GM21526 (cell line): ENCODE measurements around the gene ESRRB.

Source experiments
- ATAC-seq: cut with Tn5 transposase; IDR thresholded peaks from one replicate; pipeline ENCODE4 v1.9.1; 2021; ENCODE audit warnings: moderate library complexity; ENCODE audit not compliant: unreplicated experiment, low FRiP score

The ESRRB gene

DNA sequence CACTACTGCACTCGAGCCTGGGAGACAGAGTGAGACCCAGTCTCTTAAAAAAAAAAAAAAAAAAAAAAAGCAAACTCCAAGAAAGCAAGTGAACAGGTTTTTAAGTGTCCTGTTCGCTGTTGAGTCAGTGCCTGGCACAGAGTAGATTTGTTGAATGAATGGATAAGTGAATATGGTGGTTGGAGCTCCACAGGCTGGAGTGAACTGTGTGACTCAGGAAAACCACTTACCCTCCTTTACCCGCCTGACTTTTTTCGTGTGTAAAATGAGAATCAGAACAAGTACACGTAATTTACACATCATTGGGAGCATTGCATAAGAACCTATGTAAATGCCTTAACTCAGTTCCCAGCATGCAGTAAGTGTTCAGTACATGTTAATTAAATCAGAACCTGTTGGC is 24.0 kb upstream of the ESRRB start:
- ATAC-seq: no peak

DNA sequence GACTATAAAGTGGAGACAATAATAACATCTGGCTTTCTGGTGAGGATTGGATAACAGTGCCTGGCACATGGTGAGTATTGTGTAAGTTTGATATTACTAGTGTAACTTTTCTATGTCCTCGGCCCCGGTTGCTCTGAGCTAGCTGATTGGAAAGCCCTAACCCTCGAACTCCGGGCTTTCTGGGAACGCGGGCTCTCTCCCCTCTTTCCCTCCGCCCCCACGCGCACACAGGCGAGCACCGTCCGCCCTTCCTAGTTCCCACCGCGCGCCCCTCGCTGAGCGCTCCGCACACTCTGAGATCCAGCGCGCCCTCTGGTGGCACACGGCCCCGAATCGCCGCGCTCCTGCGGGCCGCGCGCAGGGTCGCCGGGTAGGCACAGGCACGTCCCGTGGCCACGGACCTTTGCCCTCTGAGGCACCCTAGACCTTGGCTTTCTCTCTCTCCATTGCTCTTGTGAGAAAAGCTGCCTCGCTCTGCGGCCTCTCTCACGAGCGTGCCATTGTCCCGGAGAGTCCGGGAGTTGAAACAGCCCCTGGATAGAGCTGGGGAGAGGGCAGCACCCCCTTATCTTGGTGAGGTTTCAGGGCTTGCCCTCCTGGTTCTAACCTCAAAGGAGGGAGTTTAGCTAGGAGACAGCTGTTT is 23.2 kb upstream of the ESRRB start:
- ATAC-seq: no peak

DNA sequence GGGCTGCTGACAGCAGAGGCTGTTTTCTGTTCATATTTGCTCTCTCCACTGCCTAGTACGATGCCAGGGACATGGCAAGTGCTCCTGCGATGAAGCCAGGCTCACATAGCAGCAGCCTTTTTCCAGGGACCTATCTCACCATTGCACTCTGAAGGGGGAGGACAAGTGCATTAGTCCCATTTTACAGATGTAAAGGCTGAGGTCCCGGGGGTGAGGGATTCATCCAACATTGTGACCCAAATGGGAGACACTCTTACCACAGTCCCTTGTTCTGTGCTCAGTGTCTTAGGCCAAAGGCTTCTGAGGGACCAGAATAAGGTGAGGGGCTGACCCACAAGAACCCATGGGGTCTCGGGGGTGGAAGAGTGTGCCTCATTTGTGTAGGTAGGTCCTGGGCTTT is 21.6 kb upstream of the ESRRB start:
- ATAC-seq: no peak

- no peak for ATAC-seq
Measured at GRCh38 chr14:76355771-76356170, 20.2 kb upstream of the ESRRB start.

DNA sequence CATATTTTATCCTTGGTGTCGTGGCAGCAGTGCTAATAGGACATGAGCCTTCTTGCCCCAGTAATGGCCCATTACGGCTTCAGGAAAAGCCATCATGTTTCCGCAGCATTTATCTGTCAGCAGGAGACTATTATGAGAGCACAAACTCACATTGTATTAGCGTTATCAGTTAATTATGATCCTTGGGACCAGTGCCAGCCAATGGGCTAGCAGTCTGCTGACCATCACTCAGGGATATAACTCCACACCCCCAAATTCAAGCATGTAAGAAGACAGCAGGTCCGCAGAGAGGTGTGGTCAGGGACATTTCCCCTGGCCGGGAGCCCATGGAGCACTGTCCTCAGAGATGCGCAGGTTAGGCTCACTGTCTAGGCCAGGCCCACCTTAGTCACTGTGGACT is 4.9 kb upstream of the ESRRB start:
- no peak for ATAC-seq

- no peak for ATAC-seq
Measured at GRCh38 chr14:76373456-76373855, 2.5 kb upstream of the ESRRB start.

DNA sequence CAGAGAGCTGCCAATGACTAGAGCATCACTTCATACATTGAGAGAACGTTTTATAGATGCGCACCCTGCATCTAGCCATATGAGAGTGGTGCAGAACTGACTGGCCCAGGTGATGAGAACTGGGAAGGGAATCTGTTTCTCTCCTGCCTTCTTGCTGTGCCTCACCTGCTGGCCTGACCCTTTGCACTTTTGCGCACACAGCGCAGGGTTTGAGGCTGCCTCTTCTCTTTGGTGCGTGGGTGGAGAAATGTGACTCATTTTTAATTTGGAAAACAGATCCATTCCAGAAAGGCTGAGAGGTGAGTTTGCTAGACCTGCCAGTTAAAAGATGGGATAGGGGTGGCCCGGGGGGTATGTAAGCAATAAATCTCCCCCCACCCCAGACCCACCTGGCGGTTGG is 453 bp upstream of the ESRRB start:
- no peak for ATAC-seq

- ATAC-seq: no peak
Measured at GRCh38 chr14:76376409-76376877, 506 bp downstream of the ESRRB start.

- no peak for ATAC-seq
Measured at GRCh38 chr14:76376878-76377734, 1.2 kb downstream of the ESRRB start.

- no peak for ATAC-seq
Measured at GRCh38 chr14:76377735-76378074, 1.8 kb downstream of the ESRRB start.

- no peak for ATAC-seq
Measured at GRCh38 chr14:76380991-76381390, 5.1 kb downstream of the ESRRB start.

DNA sequence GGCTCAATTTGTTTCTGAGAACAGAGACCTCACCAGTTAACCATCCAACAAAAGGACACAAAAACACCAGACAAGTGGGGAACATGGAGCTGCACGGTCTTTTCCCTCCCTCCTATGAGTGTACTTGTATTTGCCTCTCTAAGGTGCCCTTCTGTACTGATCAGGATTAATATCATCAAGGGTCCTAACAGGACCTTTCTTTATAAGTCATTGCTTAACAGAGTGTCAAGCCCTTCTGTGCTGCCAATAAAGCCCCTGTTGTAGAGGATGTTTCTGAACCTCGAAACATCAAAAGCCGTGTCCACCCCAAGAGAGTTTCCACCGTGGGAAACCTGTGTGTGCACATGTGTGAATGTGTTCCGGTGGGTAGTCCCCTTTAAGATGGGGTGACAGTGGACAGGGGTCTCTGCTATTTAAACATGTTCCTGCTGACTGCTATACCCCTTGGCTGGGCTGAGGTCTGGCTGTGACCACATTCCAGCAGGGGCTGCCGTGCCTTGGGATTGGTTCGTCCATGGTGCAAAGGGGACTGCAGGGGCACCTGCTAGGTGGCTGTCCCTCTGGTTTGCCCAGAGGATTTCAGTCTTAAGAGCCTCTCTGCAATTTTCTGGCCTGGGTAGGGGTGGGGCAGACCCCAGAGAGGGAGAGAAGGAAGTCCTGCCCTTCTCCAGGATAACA is 6.0 kb downstream of the ESRRB start:
- ATAC-seq: no peak

DNA sequence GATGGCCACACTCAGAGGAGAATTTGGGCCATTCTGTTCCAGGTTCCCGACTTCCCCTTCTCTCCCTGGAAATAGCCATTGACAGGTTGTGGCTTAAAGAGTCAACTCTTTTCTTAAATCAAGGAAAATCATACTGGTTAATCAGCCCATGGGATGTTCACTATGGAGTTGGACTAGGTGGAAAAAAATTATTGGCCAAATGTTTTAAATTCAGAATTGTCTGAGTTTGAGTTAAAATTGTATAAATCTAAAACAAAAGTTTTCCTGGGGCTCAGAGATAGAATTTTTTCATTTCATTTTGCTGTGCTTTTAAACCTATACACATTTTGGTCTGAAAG is 6.5 kb downstream of the ESRRB start:
- ATAC-seq: no peak

GRCh38 chr14:76385435-76385834 is 9.5 kb downstream of the ESRRB start:
- no peak for ATAC-seq

DNA sequence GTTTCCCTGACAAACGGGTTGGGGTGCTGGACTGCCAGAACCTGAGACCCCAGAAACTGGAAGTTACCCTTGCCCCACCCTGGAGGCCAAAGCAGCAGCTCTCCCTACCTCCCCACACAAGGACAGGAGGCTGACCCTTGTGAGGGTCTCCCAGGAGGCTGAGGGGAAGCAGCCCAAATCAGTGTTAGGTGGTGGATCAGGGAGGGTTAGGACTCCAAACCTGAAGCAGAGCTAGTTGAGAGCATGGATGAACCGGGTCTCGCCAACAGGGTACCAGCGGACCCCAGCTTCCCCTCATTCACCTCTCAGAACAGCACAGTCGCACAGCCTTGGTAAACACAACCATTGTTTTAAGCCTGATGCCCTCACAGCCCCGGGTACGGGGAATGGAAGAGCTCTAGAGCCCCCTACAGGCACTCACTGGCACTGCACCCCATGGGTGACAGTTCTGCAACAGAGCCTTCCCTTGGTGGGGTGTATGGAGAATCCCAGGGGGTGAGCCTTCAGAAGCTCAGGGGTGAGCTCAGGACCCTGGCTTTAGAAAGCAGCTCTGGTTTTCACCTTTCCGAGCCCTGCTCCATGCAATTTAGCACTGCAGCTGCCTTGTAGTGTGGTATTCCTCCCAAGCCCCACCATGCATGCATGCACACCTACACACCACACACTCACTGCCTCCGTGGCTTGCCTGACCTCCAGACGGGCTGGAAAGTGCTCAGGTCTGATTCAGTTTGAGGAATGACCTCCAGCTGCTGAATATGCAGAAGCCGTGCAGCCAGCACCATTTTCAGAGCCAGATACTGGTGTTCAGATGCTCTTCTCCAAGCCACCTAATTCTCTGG is 11.2 kb downstream of the ESRRB start:
- no peak for ATAC-seq

GRCh38 chr14:76389841-76390240 is 13.9 kb downstream of the ESRRB start:
- no peak for ATAC-seq

GRCh38 chr14:76390621-76391020 is 14.7 kb downstream of the ESRRB start:
- no peak for ATAC-seq

DNA sequence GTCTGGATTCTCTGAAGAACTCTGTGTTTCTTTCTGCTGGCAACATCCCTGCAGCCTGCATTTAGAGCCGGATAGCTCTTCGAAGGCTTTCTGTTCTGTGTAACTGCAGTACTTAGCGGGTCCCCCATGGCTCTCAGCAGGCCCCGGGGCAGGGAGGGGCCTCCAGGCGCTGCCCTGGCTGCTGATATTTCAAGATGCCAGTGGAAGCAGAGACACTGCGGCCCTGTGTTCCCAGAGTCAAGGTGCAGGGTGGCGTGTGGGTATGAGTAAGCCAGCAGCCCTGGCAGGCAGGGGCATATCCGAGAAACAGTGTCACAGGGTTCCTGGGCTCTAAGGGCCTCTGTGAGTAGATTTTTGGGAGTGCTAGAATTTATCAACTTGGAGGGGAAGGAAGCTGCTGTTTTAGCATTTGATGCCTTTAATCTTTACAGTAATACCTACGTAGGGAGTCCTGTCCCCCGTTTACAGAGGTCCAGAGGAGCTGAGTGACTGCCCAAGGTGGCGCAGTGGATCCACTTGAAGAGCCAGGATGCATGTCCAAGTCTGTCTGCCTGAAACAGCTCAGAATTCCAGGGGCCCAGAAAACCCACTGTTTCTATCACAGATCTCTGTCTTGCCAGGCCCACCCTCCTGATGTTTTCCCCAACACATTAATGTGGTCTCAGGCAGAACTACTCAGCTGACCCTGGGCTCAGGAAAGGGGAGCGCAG is 16.2 kb downstream of the ESRRB start:
- ATAC-seq: no peak

- ATAC-seq: no peak
Measured at GRCh38 chr14:76394569-76394968, 18.6 kb downstream of the ESRRB start.

DNA sequence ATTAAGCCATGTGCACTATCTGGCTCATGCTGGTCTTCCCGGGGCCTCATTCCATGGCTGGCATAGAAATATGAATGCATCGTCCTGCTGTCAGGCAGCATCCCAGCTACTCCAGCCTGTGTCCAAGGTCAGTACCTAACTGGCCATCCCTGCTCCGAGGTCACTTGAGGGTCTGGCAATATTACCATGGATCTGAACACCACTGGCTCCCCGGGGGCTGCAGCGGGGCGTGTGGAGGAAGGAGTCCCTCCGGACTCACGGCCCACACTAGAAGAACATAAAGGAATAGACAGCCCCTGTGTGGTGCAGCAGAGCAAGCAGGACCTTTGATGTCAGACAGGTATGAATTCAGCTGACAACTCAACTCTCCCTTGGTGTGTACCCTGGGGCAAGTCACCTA is 19.2 kb downstream of the ESRRB start:
- no peak for ATAC-seq
